ENCODE data around the gene OXGR1. TPM values are rescaled to one million over a fixed set of nuclear protein-coding genes. Genes with fewer than 3 reads are reported as not detected.

The OXGR1 gene
- total and polyA plus RNA-seq, 10 of the 15 experiments (the other 5 are each of a cell fraction or from before 2014, with no cell fraction given), result 0.05 TPM; not detected in 9

- TF ChIP-seq CEBPZ (IDR thresholded peaks at IDR 0.05; ENCODE audit: low read depth, low read length) (no peak), BMI1 (IDR thresholded peaks at IDR 0.05; ENCODE audit: borderline replicate concordance) (no peak), NFYA (IDR thresholded peaks at IDR 0.05; ENCODE audit: borderline replicate concordance, low read depth, low read length) (no peak), CHD1 (IDR thresholded peaks at IDR 0.05; ENCODE audit: low read depth, low read length) (no peak), MEF2B (IDR thresholded peaks at IDR 0.05; ENCODE audit: partially characterized antibody, poor library complexity, severe bottlenecking) (no peak), MLLT1 (IDR thresholded peaks at IDR 0.05) (no peak), MTA2 (IDR thresholded peaks at IDR 0.05; ENCODE audit: low read depth) (no peak), RUNX3 (IDR thresholded peaks at IDR 0.05; ENCODE audit: low read length) (no peak)
Observed at GRCh38 chr13:97012251-97013048, 18.2 kb upstream of the OXGR1 start (continued).
